NCI-H2196 (cell line): ENCODE results near the gene MAPK1.
A peak's percentile ranks its signal among the peaks of the same experiment; 100 is the strongest.
"Not testable (repeated sequence)": the region's sequence is repeated elsewhere in the genome, so short reads cannot be mapped to it uniquely, and the experiment has no call there.

Source experiments
- DNase-seq: peaks from one replicate; lab custom pipeline; 2025; ENCODE audit not compliant: unreplicated experiment; lab: John Stamatoyannopoulos, UW

Gene MAPK1

DNA sequence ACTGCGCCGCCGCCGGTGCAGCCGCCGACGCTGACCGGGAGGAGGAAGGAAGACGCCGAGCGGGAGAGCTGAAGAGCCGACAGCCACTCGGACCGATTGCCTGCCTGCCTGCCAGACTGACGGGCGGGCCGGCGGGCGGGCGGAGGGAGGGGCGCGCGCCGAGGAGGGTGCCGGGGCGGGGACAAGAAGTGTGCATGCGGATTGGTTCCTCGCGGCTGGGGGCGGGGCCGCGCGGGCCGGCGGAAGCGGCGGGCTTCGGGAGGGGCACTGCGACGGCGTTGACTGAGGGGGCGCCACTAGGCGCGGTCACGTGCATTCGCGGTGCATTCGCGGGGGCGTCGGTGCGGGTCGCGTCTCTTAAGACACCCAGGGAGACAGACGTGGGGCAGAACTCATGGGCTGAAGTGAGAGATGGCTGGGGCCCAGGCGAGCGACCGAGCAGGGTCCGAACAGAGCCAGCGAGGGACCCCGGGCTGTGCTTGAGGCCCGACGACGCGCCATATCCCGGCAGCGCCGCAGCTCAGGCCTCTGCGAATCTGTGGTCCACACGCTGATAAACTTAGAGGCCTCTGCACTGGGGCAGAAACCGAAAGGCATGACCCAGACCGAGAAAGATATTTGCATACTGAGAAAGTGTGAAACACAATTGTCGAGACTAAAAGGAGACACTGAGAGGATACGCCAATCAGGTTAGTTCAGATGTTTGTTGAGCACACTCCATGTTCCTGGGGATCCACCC, at the start of gene MAPK1:
Gene MAPK1 (minus strand): TSS at position 118 of the 739 bp plus-strand sequence. CDS start 205 bp downstream, outside the sequence.
- DNase-seq: peak; percentile 68

GRCh38 chr22:21916309-21916918, 49.0 kb upstream of the MAPK1 start:
- no peak for DNase-seq

DNA sequence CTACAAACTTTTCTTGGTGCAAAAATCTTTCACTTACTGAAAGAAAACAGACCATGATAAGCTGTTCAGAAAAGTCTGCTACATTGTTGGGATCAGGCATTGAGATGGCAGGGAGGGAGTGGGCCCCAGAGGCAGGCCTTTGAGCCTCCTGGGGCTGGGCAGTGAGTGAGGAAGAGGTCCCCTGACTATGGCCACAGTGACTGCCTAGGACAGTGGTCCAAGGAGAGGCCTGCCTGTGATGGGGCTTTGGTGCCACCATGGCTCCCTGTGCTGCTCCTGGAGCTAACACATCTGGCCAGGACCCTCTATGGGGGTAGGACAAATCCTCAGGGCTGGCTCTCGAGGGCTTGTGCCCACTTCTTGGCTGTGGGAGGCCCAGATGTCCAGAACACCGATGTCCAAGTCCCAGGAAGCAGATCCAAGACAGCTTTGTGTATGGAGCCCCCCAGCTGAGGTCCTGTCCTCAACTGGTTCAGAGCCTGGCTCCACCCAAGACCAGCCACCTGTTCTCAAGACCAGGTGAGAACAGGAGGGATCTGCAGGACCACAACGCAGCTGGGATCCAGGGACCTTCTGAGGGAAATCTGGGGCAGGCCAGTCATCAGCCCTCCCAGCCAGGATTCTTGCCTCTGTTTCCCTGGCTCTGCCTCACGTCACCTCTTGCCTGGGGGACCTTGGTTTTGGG, 48.3 kb upstream of the MAPK1 start:
- DNase-seq: no peak

GRCh38 chr22:21914033-21914642, 46.7 kb upstream of the MAPK1 start:
- DNase-seq: not testable (repeated sequence)

DNA sequence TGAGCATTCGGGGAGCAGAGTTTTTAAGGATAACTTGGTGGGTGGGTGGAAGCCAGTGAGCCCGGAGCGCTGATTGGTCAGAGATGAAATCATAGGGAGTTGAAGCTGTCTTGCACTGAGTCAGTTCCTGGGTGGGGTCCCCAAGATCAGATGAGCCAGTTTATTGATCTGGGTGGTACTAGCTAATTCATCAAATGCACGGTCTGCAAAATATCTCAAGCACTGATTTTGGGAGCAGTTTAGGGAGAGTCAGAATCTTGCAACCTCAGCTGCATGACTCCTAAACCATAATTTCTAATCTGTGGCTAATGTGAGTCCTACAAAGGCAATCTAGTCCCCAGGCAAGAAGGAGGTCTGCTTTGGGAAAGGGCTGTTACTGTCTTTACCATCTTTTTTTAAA, 42.9 kb upstream of the MAPK1 start:
- not testable (repeated sequence) for DNase-seq

- DNase-seq: no peak
These were observed 42.4 kb upstream of the MAPK1 start for GRCh38 chr22:21909871-21910270.

GRCh38 chr22:21907638-21908522, 40.4 kb upstream of the MAPK1 start:
- DNase-seq: no peak

- DNase-seq: not testable (repeated sequence)
These were observed 37.8 kb upstream of the MAPK1 start for GRCh38 chr22:21905234-21905633.

GRCh38 chr22:21904250-21904789, 36.9 kb upstream of the MAPK1 start:
- DNase-seq: no peak

- DNase-seq: no peak
These were observed 35.8 kb upstream of the MAPK1 start for GRCh38 chr22:21903283-21903682.

GRCh38 chr22:21902296-21903087, 35.0 kb upstream of the MAPK1 start:
- no peak for DNase-seq

GRCh38 chr22:21898354-21898896, 31.0 kb upstream of the MAPK1 start:
- DNase-seq: no peak

GRCh38 chr22:21896951-21897513, 29.6 kb upstream of the MAPK1 start:
- DNase-seq: no peak

GRCh38 chr22:21896275-21896674, 28.8 kb upstream of the MAPK1 start:
- not testable (repeated sequence) for DNase-seq

DNA sequence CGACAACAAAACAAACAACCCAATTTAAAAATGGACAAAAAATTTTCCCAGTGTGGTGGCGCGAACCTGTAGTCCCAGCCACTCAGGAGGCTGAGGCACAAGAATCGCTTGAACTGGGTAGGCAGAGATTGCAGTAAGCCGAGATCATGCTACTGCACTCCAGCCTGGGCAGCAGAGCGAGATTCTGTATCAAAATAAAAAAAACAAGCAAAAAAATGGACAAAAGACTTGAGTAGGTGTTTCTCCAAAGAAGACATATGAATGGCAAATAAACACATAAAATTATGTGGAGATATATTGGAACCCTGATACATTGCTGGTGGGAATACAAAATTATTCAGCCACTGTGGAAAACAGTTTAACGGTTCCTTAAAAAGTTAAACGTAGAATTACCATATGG, 27.4 kb upstream of the MAPK1 start:
- no peak for DNase-seq

- DNase-seq: no peak
These were observed 22.0 kb upstream of the MAPK1 start for GRCh38 chr22:21889251-21889990.

DNA sequence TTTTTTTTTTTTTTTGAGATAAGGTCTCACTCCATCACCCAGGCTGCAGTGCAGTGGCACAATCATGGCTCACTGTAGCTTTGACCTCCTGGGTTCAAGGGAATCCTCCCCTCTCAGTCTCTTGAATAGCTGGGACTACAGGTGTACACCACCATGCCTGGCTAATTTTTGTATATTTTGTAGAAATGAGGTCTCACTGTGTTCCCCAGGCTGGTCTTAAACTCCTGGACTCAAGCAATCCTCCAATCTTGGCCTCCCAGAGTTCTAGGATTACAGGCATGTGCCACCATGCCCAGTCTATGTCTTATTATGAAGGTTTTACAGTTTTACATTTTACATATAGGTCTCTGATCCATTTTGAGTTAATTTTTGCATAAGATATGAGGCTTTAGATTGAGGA, 20.4 kb upstream of the MAPK1 start:
- DNase-seq: no peak

GRCh38 chr22:21883930-21884329, 16.5 kb upstream of the MAPK1 start:
- not testable (repeated sequence) for DNase-seq
